ENCODE results near the gene SH3GL1. TPM values are rescaled to one million over a fixed set of nuclear protein-coding genes. Genes with fewer than 3 reads are reported as not detected.

SH3GL1 gene
- total and polyA plus RNA-seq, 10 donors: 26.1 to 77.4 (median 42.1) TPM

DNA sequence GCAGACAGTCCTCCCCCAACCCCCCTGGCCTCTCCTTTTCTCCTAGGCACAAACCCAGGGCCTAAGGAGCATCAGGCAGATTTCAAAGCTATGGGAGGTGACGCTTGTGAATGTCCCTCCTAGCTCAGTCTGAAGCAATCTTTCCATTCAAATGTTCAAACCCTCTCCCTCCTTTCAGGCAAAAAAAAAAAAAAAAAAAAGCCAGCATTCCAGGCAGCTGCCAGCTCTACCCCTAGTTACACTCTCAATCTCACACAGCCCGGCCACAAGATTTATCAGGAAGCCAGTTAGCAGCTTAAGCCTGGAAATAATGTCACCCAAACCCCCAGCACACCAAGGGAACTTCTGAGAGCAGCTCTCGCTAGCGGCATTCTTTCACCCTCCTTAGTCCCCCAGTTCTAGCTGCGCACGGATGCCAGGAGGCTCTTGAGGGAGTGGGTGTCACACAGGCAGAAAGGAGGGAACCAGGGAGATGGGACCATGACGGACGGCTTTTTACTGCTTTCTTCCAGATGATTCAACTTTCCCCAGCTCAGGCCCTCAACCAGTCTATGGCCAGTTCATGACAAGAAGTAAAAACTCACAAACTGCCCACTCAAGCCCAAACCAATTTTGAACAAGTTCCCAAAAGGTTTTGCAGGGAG, 6.3 kb downstream of the SH3GL1 start:
- intact Hi-C loops (cut with DNase I; ENCODE audit: low total_unique reads): no loop called here
- 64 to 86% (median 83%) methylated on average over 6 to 8 of the region's 8 CpGs for WGBS, 5 donors
- DNase-seq: no peak
- Histone ChIP-seq H3K4me3 (no peak overlapping the region), H3K27ac (peak overlapping the region in 6 of 8 donors; percentile 58 to 85 (median 72)), H3K9me3 (no peaks in the 10 kb centered on the region), H3K27me3 (replicated peaks in 1 of 7) (no peaks in the 10 kb centered on the region), H3K36me3 (peaks cover 0 to 56% (median 26%) of the 10 kb centered on the region in 6 donors), H3K4me1 (peaks cover 54 to 100% (median 95%) of the 10 kb centered on the region in 6 donors)
- peak in 1 of 3 donors; percentile 13 for TF ChIP-seq POLR2AphosphoS5 (IDR thresholded peaks at IDR 0.05)
- TF ChIP-seq, protein P1, sequence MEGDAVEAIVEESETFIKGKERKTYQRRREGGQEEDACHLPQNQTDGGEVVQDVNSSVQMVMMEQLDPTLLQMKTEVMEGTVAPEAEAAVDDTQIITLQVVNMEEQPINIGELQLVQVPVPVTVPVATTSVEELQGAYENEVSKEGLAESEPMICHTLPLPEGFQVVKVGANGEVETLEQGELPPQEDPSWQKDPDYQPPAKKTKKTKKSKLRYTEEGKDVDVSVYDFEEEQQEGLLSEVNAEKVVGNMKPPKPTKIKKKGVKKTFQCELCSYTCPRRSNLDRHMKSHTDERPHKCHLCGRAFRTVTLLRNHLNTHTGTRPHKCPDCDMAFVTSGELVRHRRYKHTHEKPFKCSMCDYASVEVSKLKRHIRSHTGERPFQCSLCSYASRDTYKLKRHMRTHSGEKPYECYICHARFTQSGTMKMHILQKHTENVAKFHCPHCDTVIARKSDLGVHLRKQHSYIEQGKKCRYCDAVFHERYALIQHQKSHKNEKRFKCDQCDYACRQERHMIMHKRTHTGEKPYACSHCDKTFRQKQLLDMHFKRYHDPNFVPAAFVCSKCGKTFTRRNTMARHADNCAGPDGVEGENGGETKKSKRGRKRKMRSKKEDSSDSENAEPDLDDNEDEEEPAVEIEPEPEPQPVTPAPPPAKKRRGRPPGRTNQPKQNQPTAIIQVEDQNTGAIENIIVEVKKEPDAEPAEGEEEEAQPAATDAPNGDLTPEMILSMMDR (IDR thresholded peaks at IDR 0.05 in 8 of 11, conservative IDR thresholded peaks at IDR 0.05 in 3 of 11): no peak

GRCh38 chr19:4391701-4392483, 8.5 kb downstream of the SH3GL1 start:
- TF ChIP-seq POLR2A (IDR thresholded peaks at IDR 0.05): no peak
- peak; percentile 86 to 94 (median 90) for TF ChIP-seq POLR2AphosphoS5 (IDR thresholded peaks at IDR 0.05)
- intact Hi-C loops (cut with DNase I; ENCODE audit: low total_unique reads): no loop called here
- H3K27ac ChIP-seq: peak overlapping the region; percentile 49 to 89 (median 82)
- DNase-seq: peak; percentile 85
- H3K27me3 ChIP-seq (replicated peaks in 1 of 7): no peaks in the 10 kb centered on the region
- 70 to 87% (median 74%) methylated on average over 17 to 20 of the region's 20 CpGs for whole genome bisulfite sequencing, 5 donors
- peak overlapping the region in 1 of 8 donors; percentile 33 for H3K4me3 ChIP-seq
- H3K4me1 ChIP-seq: peaks cover 58 to 100% (median 95%) of the 10 kb centered on the region in 6 donors
- no peaks in the 10 kb centered on the region for H3K9me3 ChIP-seq
- peaks cover 0 to 68% (median 26%) of the 10 kb centered on the region in 6 donors for H3K36me3 ChIP-seq

DNA sequence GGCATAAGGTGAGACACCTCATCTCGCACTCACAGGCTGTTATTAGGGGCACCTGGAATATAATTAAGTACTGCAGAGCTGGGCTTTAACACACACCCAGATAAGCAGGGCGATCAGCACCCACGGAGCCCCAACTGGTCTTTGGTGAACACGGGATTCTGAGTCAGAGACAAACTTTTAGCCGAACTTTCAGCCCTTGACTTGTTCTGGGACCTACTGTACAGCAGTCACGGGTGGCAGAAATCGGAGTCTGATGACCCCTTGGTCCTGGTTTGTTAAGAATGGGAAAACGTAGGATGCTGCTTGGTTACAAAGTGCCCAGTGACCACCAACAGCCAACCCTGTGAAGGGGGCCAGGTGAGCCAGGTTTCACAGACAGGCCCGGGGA, 9.0 kb downstream of the SH3GL1 start:
- 64 to 74% (median 66%) methylated on average over 9 of the region's 9 CpGs for WGBS, 5 donors
- Histone ChIP-seq H3K9me3 (no peaks in the 10 kb centered on the region), H3K27ac (peak overlapping the region; percentile 49 to 89 (median 82)), H3K4me3 (peak overlapping the region in 1 of 8 donors; percentile 33), H3K27me3 (replicated peaks in 1 of 7) (no peaks in the 10 kb centered on the region), H3K4me1 (peaks cover 62 to 100% (median 97%) of the 10 kb centered on the region in 6 donors), H3K36me3 (peaks cover 0 to 66% (median 24%) of the 10 kb centered on the region in 6 donors)
- no peak for TF ChIP-seq POLR2AphosphoS5 (IDR thresholded peaks at IDR 0.05)
- TF ChIP-seq, protein P1 (IDR thresholded peaks at IDR 0.05 in 8 of 11, conservative IDR thresholded peaks at IDR 0.05 in 3 of 11): no peak
- no peak for TF ChIP-seq POLR2A (IDR thresholded peaks at IDR 0.05)
- no peak for DNase-seq
- intact Hi-C loops (cut with DNase I; ENCODE audit: low total_unique reads): no loop called here

- Histone ChIP-seq H3K4me1 (peaks cover 68 to 100% (median 98%) of the 10 kb centered on the region in 6 donors), H3K9me3 (no peaks in the 10 kb centered on the region), H3K27ac (peak overlapping the region; percentile 49 to 89 (median 82)), H3K27me3 (replicated peaks in 1 of 7) (no peaks in the 10 kb centered on the region), H3K36me3 (peaks cover 0 to 65% (median 22%) of the 10 kb centered on the region in 6 donors), H3K4me3 (peak overlapping the region in 1 of 8 donors; percentile 33)
- DNase-seq: no peak
- intact Hi-C loops (cut with DNase I; ENCODE audit: low total_unique reads): no loop called here
- TF ChIP-seq, protein P1 (IDR thresholded peaks at IDR 0.05 in 8 of 11, conservative IDR thresholded peaks at IDR 0.05 in 3 of 11): no peak
- TF ChIP-seq POLR2AphosphoS5 (IDR thresholded peaks at IDR 0.05): peak in 1 of 3 donors; percentile 14
- WGBS, 5 donors: 39 to 48% (median 47%) methylated on average over 21 of the region's 21 CpGs
Observed at GRCh38 chr19:4390567-4391305, 9.6 kb downstream of the SH3GL1 start.

Data from spleen (tissue), 11 donors.